WI38 (cell line): Measurements from ENCODE around the gene SGF29.
"Not testable (repeated sequence)": the region's sequence is repeated elsewhere in the genome, so short reads cannot be mapped to it uniquely, and the experiment has no call there.

ENCODE experiments used
- H3K4me3 ChIP-seq: 2 replicates; pipeline ENCODE4 v1.5.1; 2011; ENCODE audit warnings: low read depth, mild to moderate bottlenecking, control low read depth, low read length
- CTCF ChIP-seq: IDR thresholded peaks from 2 replicates; pipeline ENCODE4 v1.5.1; 2012; ENCODE audit warnings: low read depth, mild to moderate bottlenecking, control low read depth, low read length

The SGF29 gene

DNA sequence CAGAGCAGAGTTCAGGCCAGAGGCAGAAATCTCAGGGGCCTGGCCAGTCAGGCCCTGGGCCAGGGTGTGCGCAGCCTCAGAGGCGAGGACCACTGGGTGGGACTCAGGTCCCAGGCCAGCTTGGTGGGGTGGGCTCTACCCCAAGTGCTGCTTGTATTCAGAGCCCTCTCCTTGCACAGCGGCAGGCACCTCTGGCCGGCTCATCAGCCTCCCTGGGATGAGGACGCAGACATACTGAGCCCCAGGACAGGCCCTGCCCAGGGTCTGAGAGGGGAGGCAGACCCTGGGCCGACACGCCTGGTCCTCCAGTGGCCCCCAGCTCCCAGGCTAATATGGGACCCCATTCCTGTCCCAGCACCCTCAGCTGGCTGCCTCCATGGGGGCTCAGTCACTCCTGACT, 39.5 kb upstream of the SGF29 start:
- TF ChIP-seq CTCF = no peak
- H3K4me3 ChIP-seq = no peak overlapping the region

- no peak overlapping the region for H3K4me3 ChIP-seq
- TF ChIP-seq CTCF = no peak
Observed at GRCh38 chr16:28520672-28521071, 33.0 kb upstream of the SGF29 start.

GRCh38 chr16:28521436-28521835, 32.3 kb upstream of the SGF29 start:
- H3K4me3 ChIP-seq = no peak overlapping the region
- no peak for TF ChIP-seq CTCF

DNA sequence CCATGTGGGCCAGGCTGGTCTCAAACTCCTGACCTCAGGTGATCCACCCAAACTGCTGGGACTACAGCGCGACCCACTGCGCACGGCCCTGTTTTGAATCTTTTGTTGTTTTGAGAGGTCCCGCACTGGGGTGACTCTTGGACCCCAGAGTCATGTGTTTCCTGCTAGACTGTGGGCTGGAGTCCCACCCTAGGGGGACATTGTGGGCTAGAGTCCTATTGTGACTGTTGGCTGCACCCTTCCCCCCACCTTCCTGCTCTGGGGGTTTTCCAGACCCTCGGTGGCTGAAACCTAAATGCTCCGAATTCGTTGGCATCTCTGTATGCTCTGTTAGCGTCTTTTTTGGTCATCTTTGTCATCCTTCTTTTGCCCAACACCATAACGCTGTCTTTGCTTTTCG, 30.9 kb upstream of the SGF29 start:
- TF ChIP-seq CTCF = no peak
- H3K4me3 ChIP-seq = no peak overlapping the region

GRCh38 chr16:28524681-28525171, 29.0 kb upstream of the SGF29 start:
- no peak overlapping the region for H3K4me3 ChIP-seq
- TF ChIP-seq CTCF = no peak

- H3K4me3 ChIP-seq = no peak overlapping the region
- no peak for TF ChIP-seq CTCF
Observed at GRCh38 chr16:28526201-28527099, 27.3 kb upstream of the SGF29 start.

DNA sequence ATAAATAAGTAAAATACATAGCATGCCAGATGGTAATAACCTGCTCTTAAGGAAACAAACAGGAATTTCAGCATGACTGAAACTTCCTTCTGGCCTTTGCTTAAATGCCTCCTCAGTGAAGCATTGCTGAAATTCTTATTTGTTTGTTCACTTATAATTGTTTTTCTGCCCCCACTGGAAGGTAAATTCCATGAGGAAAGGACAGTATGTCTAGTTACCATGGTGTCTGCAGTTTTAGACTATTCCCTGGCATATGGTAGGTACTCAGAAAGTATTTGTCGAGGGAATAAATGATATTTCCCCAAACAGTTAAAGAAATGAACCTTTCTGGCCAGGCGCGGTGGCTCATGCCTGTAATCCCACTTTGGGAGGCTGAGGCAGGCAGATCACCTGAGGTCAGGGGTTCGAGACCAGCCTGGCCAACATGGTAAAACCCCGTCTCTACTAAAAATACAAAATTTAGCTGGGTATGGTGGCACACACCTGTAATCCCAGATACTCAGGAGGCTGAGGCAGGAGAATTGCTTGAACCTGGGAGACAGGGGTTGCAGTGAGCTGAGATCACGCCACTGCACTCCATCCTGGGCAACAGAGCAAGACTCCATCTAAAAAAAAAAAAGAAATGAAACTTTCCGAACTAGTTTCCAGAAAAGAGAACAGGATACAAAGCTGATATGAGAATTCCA, 26.5 kb upstream of the SGF29 start:
- not testable (repeated sequence) for H3K4me3 ChIP-seq
